ENCODE results near the gene NARF.

NARF gene

GRCh38 chr17:82480318-82480717 is 21.8 kb downstream of the NARF start:
- no peak for DNase-seq

GRCh38 chr17:82483204-82483660 is 24.7 kb downstream of the NARF start:
- DNase-seq = no peak

GRCh38 chr17:82483836-82484235 is 25.3 kb downstream of the NARF start:
- no peak for DNase-seq

GRCh38 chr17:82486231-82487094 is 27.9 kb downstream of the NARF start:
- peak; percentile 42 for DNase-seq

GRCh38 chr17:82487910-82488309 is 29.4 kb downstream of the NARF start:
- no peak for DNase-seq

GRCh38 chr17:82489117-82489516 is 30.6 kb downstream of the NARF start:
- DNase-seq = no peak

GRCh38 chr17:82489851-82490511 is 31.4 kb downstream of the NARF start:
- DNase-seq = no peak

GRCh38 chr17:82490512-82491195 is 32.1 kb downstream of the NARF start:
- DNase-seq = no peak

- DNase-seq = no peak
These were observed 32.6 kb downstream of the NARF start for GRCh38 chr17:82491196-82491530.

- DNase-seq = peak; percentile 51
These were observed 33.0 kb downstream of the NARF start for GRCh38 chr17:82491533-82491932.

- DNase-seq = no peak
These were observed 34.2 kb downstream of the NARF start for GRCh38 chr17:82492643-82493225.

- no peak for DNase-seq
These were observed 34.8 kb downstream of the NARF start for GRCh38 chr17:82493226-82493781.

- DNase-seq = peak; percentile 98
These were observed 35.9 kb downstream of the NARF start for GRCh38 chr17:82494236-82495055.

GRCh38 chr17:82495844-82496528 is 37.4 kb downstream of the NARF start:
- DNase-seq = no peak

- DNase-seq = peak; percentile 99
These were observed 38.2 kb downstream of the NARF start for GRCh38 chr17:82496529-82497434.

- peak; percentile 80 for DNase-seq
These were observed 39.2 kb downstream of the NARF start for GRCh38 chr17:82497483-82498405.

- DNase-seq = no peak
These were observed 43.7 kb downstream of the NARF start for GRCh38 chr17:82502207-82502606.

GRCh38 chr17:82503094-82503727 is 44.7 kb downstream of the NARF start:
- DNase-seq = no peak

Data from islet precursor cell (in vitro differentiated cells).